Stimulated activated CD8-positive, alpha-beta memory T cell treated with anti-CD3 and anti-CD28 coated beads, Interleukin-2, amount 100 ng/mL, for 1 hour (primary cell): ENCODE measurements around the gene LRRK1.

ENCODE experiments used
- DNase-seq, 2 donors: peaks; one replicate each; pipeline ENCODE4 v3.0.0-alpha.2; 2020; ENCODE audit warnings: low read depth in 2 of 2

The LRRK1 gene

DNA sequence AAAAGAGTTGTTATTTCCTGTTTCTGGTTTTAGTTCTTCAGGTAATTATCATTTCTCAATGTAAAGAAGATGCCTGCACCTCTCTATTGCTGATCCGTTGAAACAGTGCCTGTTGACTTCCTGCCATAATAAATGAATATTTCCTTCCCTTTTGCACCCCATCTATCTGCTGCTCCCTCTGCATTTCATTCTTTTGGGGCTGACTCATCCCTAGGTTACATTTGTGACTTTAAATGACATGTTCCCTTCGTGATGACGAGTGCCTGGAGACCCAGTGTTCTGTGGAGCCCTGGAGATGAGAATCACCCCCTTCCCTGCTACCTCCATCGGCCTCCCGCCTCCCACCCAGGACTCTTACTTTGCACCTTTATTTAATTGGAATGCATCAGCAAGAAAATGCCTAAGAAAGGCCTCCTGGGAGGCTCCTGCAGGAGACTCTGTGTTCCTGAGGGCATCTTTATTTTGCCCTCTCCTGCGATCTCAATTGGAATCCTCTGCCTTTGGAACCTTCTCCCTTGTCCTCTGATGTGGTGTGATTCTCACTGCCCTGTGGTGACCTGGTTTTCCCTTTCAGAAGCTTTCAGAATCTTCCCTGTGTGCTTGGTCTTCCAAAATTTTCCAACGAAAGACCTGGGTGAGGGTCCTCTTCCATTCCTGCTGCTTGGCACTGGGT is 13.7 kb downstream of the LRRK1 start:
- no peak for DNase-seq

- no peak for DNase-seq
Measured at GRCh38 chr15:100934166-100934565, 15.0 kb downstream of the LRRK1 start.

GRCh38 chr15:100934726-100935125 is 15.6 kb downstream of the LRRK1 start:
- DNase-seq, result no peak

- no peak for DNase-seq
Measured at GRCh38 chr15:100937171-100937570, 18.0 kb downstream of the LRRK1 start.

DNA sequence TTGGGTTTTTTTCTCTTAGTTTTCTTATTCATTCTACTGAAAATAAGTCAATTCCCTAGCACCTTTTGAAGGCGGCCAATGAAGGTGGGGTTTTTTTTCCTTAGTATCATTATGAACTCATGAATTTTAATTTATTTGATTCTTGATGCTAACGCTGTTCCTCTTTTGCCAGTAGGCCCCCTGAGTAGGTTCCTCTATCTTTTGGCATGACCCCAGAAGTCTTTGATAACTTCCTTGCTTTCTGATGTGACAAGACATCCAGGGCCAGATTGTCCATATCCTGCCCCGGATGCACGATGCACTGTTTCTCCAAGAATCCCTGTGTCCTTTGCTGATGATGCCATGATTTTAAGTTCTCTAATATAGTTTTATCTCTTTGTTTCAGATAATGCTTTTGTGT is 20.6 kb downstream of the LRRK1 start:
- no peak for DNase-seq

DNA sequence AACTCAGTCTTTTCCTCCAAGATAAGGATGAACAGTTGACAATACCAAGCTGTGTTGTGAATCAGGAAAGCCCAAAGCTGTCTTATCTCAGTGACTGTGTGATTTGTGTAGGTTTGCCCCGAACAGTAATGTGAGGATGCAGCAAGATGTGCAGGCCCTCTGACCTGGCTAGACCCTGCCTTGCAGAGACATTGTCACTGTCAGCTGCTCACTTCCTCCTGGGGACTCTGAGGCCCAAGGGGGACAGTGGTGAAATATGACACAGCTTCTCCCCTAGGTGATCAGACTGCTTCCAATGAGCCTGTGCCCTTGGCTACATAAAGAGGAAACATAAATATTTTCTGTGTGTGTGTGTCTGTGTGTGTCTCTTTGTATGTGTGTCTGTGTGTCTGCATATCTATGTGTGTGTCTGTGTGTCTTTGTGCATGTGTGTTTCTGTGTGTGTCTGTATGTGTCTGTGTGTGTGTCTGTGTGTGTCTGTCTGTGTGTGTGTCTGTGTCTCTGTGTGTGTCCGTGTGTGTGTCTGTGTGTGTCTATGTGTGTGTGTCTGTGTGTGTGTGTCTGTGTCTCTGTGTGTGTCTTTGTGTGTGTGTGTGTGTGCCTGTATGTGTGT is 21.7 kb downstream of the LRRK1 start:
- no peak for DNase-seq

GRCh38 chr15:100941536-100941935 is 22.4 kb downstream of the LRRK1 start:
- DNase-seq, result no peak

- no peak for DNase-seq
Measured at GRCh38 chr15:100942656-100943425, 23.7 kb downstream of the LRRK1 start.

DNA sequence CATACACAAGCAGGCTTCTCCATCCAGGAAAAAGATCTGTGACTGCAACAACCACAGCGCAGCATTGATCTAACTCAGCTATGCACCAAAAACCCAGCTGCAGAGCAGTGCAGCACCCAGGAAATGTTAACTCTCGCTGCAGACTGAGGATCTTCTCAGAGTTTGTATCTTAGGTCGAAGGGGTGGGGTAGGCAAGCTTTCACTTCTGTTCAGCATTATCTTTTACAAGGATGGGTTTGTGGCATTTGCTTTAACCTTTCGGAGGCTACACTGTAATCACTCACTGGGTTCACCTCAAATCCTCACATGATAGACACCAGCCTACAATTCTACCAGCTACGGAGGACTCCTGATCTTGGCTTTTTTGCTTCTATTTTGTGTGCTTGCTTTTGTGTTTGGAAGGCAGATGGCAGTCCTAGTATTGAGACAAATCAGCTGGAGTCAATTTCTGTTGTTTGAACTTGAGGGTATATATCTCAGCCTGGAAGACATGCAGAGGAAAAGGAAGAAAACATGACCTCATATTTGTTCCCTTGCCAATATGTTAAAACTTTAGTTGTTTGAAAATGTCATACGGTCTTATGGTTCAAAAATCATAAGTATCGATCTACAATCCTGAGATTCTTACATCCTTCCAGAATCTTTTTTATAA is 25.2 kb downstream of the LRRK1 start:
- no peak for DNase-seq

- no peak for DNase-seq
Measured at GRCh38 chr15:100944986-100945385, 25.8 kb downstream of the LRRK1 start.

DNA sequence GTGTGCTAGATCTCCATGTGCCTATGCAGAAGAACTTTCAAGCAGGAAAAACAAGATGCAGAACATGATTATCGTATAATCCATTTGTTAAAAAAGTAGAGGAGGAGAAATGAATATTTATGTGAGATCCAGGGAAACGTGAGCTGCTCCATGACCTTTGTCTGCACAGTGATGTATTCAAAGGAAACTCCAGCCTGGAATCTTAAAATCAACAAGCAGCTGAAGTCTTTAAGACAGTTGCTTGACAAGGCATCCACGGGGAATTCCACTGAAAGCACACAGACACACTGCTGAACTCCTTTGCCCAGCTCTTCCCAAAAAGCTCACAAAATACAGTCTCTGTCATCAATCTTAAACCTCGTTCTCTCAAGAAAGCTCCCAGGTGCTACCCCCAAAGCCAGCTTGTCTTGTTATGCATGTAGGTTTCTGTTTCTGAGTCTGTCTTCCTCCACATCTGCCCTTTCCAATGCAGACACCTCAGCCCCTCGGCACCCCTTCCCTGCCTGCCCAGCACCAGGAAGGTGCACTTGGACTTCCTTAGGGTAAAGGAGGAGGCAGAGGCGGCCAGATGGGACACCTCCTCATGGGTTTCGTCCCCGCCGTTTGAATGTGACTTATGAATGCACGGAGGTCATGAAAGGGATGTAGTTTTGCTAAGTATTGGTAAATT is 28.7 kb downstream of the LRRK1 start:
- no peak for DNase-seq

GRCh38 chr15:100948430-100948762 is 29.2 kb downstream of the LRRK1 start:
- DNase-seq, result no peak

DNA sequence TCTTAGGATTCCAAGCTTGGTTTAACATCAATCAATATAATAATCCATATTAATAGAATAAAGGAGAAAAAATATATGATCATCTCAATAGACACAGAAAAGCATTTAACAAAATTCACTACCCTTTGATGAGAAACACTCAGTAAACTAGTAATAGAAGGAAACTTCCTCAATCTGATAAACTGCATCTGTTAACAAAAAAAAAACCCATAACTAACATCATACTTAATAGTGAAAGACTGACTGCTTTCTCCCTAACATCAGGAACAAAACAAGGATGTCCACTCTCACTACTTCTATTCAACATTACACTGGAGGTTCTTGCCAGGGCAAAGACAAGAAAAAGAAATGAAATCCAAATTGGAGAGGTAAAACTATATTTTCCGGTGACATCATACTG is 30.5 kb downstream of the LRRK1 start:
- DNase-seq, result no peak

DNA sequence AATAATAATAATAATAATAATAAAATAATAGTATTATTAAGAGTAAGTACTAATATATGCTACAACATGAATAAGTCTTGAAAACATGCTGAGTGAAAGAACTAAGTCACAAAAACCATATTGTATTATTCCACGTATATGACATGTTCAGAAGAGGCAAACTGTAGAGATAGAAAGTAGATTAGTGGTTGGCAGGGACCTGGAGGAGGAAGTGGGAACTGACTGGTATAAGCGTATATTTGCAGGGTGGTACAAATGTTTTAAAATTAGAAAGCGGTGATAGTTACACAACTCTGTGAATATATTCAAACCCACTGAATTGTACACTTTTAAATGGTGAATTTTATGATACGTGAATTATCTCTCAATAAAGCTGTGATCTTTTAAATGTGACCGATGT is 32.8 kb downstream of the LRRK1 start:
- no peak for DNase-seq

DNA sequence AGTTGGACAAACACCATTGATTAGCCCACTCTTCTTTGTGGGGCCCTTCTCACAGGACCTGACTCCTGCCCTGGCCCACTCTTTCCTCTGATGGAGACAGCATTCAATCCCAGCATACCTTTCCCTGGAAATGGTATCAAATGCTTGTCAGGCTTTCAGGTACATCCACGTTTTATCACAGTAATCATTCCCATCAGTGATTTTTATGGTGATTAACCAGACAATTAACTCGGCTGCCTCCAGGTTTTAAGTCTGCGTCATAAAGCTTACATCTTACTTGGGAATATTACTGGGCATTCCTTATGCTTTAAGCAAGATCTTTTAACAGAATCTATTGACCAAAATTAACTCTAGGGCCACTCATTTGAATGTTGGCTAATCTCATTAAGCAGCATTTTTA is 33.4 kb downstream of the LRRK1 start:
- no peak for DNase-seq

GRCh38 chr15:100958326-100959065 is 39.3 kb downstream of the LRRK1 start:
- no peak for DNase-seq

DNA sequence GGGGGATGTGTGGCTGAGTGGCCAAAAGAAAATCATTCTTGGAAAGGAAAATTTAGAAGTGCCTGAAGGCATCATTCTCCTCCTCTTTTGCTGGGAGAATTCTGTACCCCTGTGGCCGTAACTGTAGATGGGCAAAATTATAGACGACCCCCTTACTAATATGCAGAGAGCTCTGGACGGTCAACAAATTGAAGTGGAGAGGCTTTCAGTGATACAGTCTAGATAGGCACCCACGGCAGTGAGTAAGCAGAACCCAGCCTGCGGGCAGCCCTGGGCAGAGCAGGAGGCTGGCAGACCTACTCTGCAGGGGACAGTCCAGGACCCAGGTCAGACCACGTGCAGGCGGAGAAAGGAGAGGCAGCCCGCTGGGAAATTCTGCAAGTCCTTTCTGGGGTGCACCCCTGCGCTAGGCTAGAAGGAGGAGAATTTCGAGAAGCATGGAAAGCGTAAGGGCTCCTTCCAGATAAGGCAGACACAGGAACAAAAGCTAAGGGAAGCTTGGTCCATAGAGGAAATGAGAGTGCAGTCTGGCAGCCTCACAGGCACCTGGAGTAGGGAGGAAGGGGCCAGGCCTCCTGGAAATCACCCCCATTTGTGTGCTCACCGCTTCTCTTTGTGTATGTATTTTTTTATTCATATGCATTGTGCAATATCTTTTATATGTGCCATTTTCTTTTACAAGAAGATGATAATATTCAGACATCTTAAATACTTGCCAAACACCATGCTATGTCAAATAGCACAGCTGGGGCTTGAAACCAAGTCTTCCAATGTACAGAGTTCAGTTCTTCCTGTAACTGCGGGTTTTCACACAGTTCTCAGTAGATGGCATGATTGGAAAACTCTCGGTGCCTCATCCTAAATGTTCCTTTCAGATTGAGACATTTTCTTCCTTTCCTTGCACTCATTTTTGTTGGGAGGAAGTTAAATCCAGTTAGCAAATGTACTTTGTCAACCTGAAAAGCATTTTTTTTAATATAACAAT is 40.2 kb downstream of the LRRK1 start:
- no peak for DNase-seq

- no peak for DNase-seq
Measured at GRCh38 chr15:100966997-100967396, 47.8 kb downstream of the LRRK1 start.

- no peak for DNase-seq
Measured at GRCh38 chr15:100968050-100968966, 49.2 kb downstream of the LRRK1 start.
